Activated T-cell treated with anti-CD3 and anti-CD28 coated beads for 1 hour (primary cell): ENCODE results near the gene SRPRB.

Source experiments
- DNase-seq: peaks from one replicate; pipeline ENCODE4 v3.0.0-alpha.2; 2020; ENCODE audit warnings: low read depth

Gene SRPRB

DNA sequence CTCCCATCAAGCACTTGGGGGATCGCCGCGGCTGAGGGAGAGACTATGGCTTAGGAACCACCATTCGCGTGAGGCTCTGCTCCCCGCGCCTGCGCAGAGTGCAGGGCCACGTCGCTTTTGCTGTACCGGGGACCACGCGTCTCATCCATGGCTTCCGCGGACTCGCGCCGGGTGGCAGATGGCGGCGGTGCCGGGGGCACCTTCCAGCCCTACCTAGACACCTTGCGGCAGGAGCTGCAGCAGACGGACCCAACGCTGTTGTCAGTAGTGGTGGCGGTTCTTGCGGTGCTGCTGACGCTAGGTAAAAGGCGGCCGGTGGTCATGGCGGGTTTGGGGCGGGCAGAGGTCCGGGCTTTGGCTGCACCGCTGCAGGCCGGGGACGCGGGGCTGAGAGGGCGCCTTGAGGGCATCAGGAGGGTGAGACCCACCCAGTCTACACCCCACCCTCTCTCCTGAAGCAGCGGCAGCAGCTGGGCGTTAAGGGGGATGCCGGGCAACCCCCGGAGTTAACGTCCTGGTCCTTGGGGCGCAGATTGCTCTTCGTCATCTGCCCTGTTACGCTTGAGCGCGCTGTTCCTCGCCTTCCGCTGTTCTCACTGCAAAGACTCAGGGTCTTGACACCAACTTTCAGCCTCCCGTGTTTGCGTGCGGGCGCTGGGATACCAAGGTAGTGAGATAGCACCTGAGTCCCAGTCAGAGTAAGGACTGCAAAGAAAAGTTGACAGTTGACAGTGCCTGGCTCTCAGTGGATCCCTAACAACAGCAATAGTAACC lies at the start of gene SRPRB:
Gene SRPRB (plus strand): TSS at position 114 of the 774 bp plus-strand sequence. CDS start 34 bp downstream, at position 148.
- DNase-seq = peak; percentile 93

GRCh38 chr3:133756716-133757694 lies 48.6 kb upstream of the SRPRB start:
- no peak for DNase-seq

DNA sequence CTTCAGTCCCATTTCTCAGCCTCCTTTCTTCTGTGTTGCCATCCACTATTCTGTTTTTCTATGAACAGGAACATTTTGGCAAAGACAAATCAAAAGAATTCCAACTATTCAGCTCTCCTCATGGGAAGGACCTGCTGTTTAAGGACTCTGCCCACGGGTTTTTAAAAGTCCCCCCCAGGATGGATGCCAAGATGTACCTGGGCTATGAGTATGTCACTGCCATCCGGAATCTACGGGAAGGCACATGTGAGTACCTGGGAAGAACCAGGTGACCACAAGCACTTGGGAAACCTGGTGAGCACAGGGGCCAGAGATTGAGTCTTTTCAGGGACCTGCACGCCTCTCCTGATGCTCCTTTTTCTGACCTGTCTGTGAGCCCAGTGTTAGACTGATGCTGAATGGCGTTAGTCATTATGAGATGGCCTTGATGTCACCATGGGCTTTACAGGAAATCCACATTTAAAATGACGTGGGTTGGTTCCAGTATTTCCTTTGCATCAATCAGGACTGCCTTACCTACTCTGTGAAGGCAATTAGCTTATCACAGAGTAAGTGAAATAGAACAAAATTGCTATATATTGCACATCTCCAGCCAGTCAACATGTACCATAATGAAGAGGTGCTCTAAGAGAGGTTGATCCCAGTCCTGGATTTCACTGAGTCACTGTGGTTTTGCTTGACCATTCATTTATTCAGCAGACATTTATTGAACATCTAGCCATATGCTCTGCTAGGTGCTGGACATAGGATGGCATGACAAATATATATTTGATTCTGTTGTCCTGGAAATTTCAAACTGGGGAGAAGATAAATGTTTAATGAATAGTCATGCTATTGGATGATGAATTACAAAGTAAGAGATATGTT lies 47.7 kb upstream of the SRPRB start:
- no peak for DNase-seq

- DNase-seq = no peak
Measured at GRCh38 chr3:133758568-133758928, 47.1 kb upstream of the SRPRB start.

GRCh38 chr3:133758964-133759739 lies 46.5 kb upstream of the SRPRB start:
- DNase-seq = no peak

GRCh38 chr3:133759740-133760305 lies 45.8 kb upstream of the SRPRB start:
- no peak for DNase-seq

DNA sequence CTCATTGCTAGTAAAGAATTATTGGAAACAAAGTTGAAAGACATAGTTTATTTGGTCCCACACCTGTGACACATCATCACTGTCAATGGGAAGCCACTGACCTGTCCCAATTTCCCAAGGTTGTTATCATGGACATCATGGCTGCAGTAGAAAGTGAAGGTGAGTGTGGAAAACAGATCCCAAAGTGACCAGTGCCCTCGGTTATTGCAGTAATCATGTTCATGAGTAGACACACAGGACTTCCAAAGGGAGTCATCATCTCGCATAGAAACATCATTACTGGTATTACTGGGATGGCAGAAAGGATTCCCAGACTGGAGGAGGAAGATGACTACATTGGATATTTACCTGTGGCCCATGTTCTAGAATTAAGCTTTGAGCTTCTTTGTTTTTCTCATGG lies 44.7 kb upstream of the SRPRB start:
- no peak for DNase-seq

DNA sequence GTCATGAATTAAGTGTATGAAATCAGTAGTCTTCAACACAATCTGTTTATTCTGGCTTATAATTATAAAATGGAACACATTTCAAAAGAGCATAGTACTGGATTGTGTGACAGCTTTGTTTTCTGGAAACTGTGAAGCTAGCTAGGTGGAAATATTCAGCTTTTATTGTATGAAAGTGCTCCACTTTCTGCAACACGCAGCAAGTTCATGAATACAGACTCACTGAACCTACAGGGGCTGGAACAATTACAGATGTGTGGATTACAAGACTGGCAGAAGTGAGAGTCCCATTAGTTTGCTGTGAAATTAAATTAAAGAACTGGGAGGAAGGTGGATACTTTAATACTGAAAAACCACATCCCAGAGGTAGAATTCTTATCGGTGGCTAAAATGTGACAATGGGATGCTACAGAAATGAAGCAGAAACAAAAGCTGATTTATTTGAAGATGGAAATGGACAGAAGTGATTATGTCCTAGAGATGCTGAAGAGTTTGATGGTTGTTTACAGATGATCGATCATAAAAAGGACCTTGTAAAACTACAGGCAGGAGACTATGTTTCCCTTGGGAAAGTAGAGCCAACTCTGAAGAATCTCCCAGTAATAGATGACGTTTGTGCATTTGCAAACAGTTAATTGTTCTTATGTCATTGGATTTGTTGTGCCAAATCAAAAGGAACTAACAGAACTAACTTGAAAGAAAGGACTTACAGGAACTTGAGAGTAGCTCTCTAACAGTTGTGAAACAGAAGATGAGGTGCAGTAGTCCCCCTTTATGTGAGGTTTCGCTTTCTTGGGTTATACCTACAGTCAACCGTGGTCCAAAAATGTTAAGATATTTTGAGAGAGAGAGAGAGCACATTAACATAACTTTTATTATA lies 43.8 kb upstream of the SRPRB start:
- no peak for DNase-seq

DNA sequence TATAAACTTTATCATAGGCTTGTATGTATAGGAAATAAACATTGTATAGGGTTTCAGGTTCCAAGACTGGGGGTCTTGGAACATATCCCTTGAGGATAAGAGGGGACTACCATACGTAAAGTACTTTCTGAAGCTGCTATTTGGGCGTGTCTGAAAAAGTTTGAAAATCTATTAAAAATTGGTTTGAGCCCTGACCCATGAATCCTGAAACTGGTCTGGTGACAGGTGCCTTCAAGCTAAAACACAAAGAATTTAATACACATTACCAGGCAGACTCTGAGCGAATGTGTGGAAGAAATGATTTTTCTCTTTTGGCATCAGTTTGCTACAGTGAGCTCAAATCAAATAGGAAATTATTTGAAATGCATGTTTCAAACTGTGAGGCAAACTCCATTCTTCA lies 43.1 kb upstream of the SRPRB start:
- DNase-seq = no peak

DNA sequence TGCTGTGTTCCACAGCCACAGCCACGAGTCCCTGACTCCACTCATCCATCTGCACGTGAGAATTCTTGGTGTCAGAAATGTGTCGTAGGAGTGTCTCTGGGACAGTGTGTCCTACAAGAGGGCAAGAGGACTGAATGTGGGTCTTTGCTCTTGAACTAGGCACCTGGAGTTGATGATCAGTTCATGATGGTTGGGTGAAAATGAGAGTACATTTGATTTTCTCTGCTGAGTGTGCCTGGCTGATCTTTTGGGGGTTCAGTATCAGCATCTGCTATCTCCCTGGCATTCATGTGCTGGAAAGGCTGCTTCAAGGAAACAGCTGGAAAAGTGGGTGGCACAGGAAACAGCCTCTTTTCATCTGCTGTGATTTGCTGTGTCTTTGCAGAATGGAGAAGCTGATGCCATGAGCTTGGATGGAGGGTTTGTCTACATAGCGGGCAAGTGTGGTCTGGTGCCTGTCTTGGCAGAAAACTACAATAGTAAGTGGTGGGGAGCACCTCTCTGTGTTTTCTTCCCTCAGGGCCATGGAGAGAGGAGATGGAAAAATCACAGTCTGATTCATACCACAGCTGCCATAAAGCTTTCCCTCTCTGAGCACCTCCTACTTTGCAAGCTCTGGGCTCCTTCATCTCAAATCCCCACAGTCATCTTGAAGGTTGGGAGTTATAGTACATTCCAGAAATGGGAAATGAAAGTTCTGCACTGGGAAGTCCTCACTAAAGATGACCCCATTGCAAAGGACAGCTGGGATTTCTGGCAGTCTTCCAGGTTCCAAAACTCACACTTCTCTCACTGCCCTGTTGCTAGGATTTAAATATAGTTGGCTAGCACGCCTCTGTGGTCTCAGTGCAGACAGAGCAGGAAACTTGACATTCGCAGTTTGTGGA lies 41.6 kb upstream of the SRPRB start:
- DNase-seq = no peak

DNA sequence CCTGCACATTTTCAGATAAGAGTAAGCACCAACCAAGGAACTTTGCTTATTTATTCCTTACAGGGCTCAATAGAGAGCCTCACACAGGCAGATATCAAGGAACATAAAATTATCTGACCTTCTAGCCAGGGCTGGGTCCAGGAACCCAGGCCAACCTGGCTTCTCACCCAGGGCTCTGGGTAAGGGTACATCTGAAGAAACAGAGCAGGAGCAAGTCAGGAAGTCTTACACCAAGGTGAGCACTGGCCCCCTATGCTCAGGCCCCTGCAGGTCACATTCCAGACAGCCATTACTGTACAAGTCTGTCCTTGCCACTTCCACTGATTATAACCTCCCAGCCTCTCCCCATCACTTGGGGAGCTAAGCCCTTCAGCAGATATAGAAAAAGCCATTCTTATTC lies 40.4 kb upstream of the SRPRB start:
- no peak for DNase-seq

DNA sequence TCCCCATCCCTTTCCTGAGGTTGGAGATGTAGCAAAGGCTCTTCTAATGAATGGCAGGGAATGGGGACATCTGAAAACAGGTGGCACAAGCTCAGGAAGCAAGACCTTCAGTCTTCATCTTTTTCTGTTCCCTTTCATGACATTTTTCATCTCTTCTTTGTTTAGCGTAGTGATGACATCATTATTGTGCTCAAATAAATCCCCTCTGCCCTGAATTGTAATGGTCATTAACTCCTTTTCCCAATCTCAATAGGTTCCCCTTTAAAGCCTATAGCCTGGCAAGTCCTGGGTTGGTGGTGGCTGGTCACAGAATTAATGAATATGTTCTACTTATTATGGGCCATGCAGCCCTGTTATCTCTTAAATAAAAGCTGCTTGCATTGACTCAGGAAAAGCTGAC lies 38.0 kb upstream of the SRPRB start:
- DNase-seq = no peak

GRCh38 chr3:133769536-133769935 lies 36.1 kb upstream of the SRPRB start:
- no peak for DNase-seq

DNA sequence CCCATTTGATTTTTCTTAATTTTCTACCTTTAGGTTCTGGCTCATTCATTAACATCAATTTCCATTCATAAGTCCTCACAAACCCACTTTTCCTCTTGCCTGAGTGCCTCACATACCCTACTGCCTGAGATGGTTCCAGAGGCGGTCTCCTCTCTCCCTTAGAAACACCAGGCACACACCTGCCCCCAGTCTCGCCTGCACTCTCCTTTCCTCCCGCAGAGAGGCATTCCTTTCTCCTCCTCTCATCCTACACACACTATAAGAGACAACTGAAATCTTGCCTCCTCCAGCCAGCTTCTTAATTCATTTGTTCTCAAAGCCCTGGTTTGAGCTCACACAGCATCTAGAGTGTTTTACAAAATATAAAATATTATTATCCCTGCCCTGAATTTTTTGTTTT lies 31.9 kb upstream of the SRPRB start:
- no peak for DNase-seq

GRCh38 chr3:133775309-133775708 lies 30.3 kb upstream of the SRPRB start:
- DNase-seq = no peak

- no peak for DNase-seq
Measured at GRCh38 chr3:133775835-133776234, 29.8 kb upstream of the SRPRB start.

DNA sequence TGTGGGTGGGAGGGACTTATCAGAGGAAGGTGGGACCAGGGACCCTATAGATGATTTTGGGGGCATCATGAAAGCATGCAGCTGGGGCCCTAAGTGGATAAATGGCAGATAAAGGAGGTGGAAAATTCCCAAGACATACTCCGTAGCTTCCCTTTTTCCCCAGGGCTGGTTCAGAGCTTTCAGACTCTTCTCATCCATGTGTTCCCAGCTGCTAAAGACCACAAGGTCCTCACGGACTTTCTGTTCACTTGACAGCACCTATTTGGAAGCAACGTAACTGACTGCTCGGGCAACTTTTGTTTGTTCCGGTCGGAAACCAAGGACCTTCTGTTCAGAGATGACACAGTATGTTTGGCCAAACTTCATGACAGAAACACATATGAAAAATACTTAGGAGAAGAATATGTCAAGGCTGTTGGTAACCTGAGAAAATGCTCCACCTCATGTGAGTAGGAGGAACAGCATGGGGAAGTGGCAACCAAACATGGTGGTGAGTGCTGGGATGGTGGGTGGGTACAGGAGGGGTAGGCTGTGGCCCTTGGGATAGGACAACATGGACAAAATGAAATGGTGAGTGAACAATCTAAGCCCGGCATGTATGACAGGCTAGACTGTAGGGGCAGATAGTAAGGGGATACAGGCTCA lies 28.7 kb upstream of the SRPRB start:
- DNase-seq = no peak

DNA sequence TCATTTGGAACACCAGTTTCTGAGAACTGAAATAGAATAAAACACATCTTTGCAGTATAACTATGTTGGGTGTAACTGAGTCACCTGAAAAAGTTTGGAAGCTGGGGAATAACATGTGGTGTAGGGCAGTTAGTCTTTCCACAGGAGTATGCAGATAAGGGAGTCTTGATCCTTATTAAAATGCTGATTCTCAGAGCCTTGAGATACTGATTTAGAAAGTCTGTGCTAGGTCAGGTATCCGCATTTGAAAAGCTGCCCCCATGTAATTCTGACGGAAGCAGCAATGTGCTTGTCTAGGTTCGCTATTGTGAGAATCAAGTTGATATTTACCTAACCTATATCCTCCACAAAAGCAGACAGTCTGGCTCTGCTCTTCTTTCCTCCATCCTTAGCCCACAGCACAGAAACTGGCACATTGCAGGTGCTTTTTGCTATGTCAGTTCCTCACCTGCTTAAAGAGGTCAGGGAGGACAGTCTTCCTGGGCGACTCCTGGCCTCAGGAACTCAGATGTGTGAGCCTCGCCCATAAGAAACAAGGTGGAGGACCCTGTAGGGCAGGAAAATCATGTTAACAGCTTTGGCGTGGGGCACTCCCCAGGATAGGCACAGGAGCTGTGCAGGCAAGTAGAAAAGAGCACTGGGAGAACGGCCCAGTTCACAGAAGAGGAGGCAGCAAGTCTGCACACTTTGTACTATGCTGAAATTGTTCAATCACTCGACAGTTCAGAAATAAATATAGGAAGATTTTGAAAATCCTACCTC lies 27.6 kb upstream of the SRPRB start:
- DNase-seq = no peak
